ENCODE measurements around the gene ZDHHC14.

The ZDHHC14 gene

DNA sequence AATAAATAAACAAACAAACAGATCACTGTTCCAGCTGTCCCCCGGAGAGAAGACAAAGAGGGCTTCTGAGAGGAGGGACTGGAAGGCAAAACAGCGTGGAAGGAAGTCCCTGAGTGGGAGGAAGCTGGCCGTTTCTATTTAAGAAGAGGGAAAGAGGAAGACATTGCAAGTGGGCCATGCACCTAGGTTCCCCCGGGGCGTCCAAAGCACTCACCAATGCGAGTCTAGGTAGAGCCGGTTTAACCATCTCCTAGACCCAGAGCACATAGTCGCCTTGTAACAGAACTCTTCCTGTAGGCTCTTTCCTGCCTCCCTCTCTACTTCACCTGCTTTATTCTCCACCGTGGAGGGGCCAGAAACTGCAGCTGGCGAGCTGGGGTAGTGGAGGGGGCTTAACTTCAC, 158.4 kb downstream of the ZDHHC14 start:
- no peaks in the 10 kb centered on the region for H3K9me3 Mint-ChIP-seq
- no peaks in the 10 kb centered on the region for H3K36me3 Mint-ChIP-seq
- H3K4me3 Mint-ChIP-seq = no peak overlapping the region
- peaks cover 37% of the 10 kb centered on the region for H3K4me1 Mint-ChIP-seq
- H3K27me3 Mint-ChIP-seq = no peaks in the 10 kb centered on the region
- H3K27ac Mint-ChIP-seq = no peak overlapping the region

DNA sequence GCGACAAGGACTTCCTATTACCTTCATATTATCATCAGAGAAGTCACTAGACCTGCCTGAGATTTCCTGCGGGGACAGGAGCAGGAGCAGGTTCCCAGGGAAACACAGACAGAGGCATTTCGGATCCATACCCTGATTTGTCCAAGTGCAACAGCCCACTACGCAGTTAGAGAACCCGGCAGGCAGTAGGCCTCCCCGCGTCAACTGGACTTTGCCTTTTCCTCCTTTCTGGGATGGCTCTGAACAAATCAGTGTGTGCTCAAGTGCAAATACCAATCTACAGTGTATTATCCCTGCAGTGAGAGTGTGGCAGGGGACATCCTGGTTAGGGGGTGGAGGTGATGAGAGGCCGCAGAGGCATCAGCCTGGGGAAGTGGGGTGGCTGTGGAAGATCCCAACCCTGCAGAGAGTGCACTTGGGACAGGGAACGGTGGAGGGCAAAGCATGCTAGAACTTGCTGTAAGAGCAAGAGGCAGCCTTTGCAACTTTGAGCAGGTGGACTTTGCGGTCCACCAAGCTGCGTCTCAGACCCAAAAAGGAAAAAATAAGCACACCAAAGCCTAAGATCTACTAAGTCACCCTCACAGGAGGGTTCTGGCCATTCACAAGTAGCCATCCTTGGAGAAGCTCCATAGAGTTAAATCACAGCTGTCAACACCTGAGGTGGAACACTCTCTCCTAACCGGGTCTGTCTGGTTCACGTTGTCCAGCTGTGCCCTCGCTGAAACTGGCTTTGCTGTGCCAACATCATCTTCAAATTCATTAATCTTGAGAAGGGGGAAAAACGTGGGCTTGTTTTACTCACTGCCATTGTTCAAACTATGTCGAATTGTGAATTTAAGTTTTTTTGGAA, 159.1 kb downstream of the ZDHHC14 start:
- H3K9me3 Mint-ChIP-seq = no peaks in the 10 kb centered on the region
- no peak overlapping the region for H3K27ac Mint-ChIP-seq
- no peaks in the 10 kb centered on the region for H3K36me3 Mint-ChIP-seq
- no peaks in the 10 kb centered on the region for H3K27me3 Mint-ChIP-seq
- H3K4me3 Mint-ChIP-seq = no peak overlapping the region
- H3K4me1 Mint-ChIP-seq = peaks cover 31% of the 10 kb centered on the region

GRCh38 chr6:157541618-157542413, 160.8 kb downstream of the ZDHHC14 start:
- no peaks in the 10 kb centered on the region for H3K9me3 Mint-ChIP-seq
- peaks cover 16% of the 10 kb centered on the region for H3K4me1 Mint-ChIP-seq
- no peak overlapping the region for H3K4me3 Mint-ChIP-seq
- H3K36me3 Mint-ChIP-seq = no peaks in the 10 kb centered on the region
- no peak overlapping the region for H3K27ac Mint-ChIP-seq
- no peaks in the 10 kb centered on the region for H3K27me3 Mint-ChIP-seq

DNA sequence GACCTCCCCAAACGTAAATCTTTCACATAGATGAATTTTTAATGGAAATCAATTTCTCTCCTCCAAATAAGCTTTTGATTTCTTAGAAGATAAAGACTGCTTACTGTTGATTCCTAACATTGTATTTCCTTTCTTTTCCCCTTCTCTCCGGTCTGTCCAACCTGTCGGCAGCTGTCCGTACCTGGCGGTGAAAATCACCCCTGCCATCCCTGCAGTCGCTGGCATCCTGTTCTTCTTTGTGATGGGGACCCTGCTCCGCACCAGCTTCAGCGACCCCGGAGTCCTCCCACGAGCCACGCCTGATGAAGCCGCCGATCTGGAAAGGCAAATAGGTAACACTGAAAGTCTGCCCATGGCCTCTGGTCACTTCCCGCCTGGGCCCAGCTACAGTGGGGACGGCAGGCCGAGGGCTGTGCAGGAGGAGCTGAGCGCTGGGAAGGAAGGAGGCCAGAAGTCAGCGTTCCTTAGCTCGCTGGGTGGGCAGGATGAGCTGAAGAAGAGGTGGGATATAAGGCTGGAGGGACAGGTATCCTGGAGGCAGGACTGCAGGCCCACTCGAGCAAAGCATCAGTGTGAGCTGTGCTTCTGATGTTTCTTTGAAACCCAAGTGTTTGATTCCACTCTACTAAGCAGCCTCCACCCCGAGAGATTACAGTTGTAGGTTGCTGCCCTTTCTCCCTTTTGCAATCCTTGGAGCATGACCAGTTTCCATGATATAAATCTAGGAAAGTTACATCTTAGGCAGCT, 161.6 kb downstream of the ZDHHC14 start:
- Mint-ChIP-seq H3K4me3 (no peak overlapping the region), H3K36me3 (no peaks in the 10 kb centered on the region), H3K9me3 (no peaks in the 10 kb centered on the region), H3K4me1 (peaks cover 9% of the 10 kb centered on the region), H3K27ac (no peak overlapping the region), H3K27me3 (no peaks in the 10 kb centered on the region)

DNA sequence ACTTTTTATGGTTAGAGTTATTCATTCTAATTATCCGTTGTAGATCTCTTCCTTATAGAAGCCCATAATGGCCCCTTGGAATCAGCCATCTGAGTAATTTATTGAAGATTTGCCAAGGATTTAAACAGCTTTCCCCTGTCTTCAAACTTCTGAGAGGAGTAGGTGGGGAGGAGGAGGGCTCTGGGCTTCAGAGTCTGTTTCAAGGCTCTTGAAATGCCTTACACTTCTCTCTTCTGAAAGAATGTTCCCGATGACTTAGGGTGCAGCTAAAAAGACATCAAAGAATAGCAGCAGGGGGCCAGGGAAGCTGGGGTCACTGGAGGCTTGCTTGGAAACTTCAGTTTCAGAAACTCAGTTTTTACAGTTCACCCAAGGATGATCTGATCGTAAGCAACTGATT, 165.3 kb downstream of the ZDHHC14 start:
- H3K9me3 Mint-ChIP-seq = no peaks in the 10 kb centered on the region
- no peak overlapping the region for H3K4me3 Mint-ChIP-seq
- no peaks in the 10 kb centered on the region for H3K36me3 Mint-ChIP-seq
- H3K27ac Mint-ChIP-seq = no peak overlapping the region
- H3K27me3 Mint-ChIP-seq = no peaks in the 10 kb centered on the region
- peaks cover 13% of the 10 kb centered on the region for H3K4me1 Mint-ChIP-seq

- H3K27ac Mint-ChIP-seq = no peak overlapping the region
- H3K4me1 Mint-ChIP-seq = peaks cover 21% of the 10 kb centered on the region
- no peaks in the 10 kb centered on the region for H3K36me3 Mint-ChIP-seq
- H3K4me3 Mint-ChIP-seq = no peak overlapping the region
- no peaks in the 10 kb centered on the region for H3K9me3 Mint-ChIP-seq
- H3K27me3 Mint-ChIP-seq = no peaks in the 10 kb centered on the region
Measured at GRCh38 chr6:157547112-157547511, 166.1 kb downstream of the ZDHHC14 start.

- H3K27me3 Mint-ChIP-seq = no peaks in the 10 kb centered on the region
- H3K27ac Mint-ChIP-seq = no peak overlapping the region
Measured at GRCh38 chr6:157548635-157549467, 167.9 kb downstream of the ZDHHC14 start.

GRCh38 chr6:157549468-157549745, 168.4 kb downstream of the ZDHHC14 start:
- Mint-ChIP-seq H3K9me3 (no peaks in the 10 kb centered on the region), H3K4me1 (peaks cover 21% of the 10 kb centered on the region), H3K36me3 (no peaks in the 10 kb centered on the region), H3K27ac (no peak overlapping the region), H3K4me3 (no peak overlapping the region), H3K27me3 (no peaks in the 10 kb centered on the region)

More at GRCh38 chr6:157548635-157549467, 167.9 kb downstream of the ZDHHC14 start:
- Mint-ChIP-seq H3K4me3 (no peak overlapping the region), H3K9me3 (no peaks in the 10 kb centered on the region), H3K36me3 (no peaks in the 10 kb centered on the region), H3K4me1 (peaks cover 21% of the 10 kb centered on the region)

DNA sequence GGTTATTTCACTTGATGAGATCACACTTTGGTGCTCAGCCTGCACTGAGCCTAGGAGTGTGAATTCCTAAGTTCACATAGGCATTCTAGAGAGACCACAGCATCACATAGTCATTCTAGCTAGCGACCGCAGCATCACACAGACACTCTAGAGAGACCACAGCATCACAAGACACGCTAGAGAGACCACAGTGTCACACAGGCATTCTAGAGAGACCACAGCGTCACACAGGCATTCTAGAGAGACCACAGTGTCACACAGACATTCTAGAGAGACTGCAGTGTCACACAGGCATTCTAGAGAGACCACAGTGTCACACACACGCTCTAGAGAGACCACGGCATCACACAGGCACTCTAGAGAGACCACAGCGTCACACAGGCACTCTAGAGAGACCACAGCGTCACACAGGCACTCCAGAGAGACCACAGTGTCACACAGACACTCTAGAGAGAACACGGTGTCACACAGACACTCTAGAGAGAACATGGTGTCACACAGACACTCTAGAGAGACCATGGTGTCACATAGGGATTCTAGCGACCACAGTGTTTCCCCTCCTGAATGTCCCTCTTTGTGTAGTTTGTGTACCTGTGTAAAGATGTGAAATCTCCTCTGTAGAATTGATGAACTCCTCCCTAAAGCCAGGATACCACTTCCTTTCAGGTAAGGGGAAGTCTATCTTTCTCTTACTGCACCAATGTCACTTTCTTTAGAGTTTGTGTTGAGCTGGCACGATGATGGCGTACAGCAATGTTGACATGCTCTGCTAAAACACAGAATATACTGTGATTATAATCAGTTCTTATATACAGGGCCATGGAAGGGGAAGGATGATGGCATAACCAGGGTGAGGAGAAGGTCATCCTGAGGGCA, 169.4 kb downstream of the ZDHHC14 start:
- Mint-ChIP-seq H3K4me1 (peaks cover 21% of the 10 kb centered on the region), H3K4me3 (no peak overlapping the region), H3K27me3 (no peaks in the 10 kb centered on the region), H3K36me3 (no peaks in the 10 kb centered on the region), H3K27ac (no peak overlapping the region), H3K9me3 (no peaks in the 10 kb centered on the region)

DNA sequence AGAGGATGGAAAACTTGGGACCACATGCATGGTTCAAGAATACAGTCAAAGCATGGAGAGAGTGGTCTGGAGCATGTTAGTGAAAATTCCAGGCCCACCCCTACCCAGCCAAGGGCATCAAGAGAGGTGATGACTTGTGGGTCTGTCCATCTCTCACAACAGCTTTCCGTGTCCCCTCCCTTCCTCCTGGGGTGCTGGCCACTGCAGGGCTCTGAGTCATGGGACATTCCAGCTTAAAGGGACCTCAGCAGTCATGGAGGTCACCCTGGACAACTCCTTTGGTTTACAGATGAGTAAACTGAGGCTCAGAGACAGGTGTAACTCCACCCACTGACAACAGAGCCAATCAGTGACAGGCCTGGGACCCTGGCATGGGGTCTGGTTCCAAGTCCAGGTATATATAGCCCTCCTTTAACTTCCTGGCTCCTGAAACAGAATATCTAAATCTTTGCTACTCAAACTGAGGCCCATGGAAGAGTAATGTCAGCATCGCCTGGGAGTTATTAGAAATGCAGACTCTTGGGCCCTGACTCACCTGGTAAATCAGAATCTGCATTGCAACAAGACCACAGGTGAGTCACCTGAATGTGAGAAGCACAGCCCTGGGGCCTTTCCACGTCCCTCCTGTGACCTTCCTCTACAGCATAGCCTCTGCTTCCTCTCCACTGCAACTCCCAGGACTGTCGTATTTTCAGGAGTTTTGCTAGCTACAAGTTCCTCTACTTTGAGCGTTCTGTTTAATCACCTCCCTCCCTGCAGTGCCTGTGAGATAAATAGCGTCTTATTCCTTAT, 170.2 kb downstream of the ZDHHC14 start:
- Mint-ChIP-seq H3K36me3 (no peaks in the 10 kb centered on the region), H3K4me3 (no peak overlapping the region)

DNA sequence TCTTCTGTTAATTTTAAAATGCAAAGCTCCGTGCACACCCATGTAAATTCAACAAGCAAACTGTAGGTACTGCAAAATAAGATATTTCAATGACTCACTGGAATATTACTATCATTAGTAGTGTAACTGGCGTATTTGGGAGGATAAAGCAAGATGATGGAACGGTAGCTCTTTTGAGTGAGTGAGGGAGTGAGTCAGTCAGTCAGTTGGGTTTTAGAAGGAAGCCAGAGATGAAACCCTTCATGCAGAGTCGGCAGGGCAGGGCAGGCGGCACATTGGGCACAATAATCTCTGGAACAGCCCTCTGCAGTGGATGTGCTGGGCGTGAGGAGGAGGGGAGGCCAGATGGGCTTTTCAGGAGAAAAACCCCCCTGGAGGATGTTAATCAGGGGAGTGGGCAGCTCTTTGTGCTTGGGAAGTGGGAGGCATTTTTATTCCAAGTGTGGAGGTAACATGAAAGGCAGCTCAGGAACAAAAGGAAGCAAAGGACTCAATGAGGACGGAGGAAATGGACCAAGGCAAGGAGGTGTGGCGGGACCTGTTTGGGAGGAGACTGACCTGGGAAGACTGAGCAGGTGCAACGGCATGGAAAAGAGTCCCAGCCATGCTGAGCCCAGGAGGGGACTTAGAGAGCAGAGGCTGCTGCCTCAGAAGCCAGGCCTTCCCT, 171.2 kb downstream of the ZDHHC14 start:
- H3K4me1 Mint-ChIP-seq = peaks cover 21% of the 10 kb centered on the region
- H3K36me3 Mint-ChIP-seq = no peaks in the 10 kb centered on the region
- H3K27ac Mint-ChIP-seq = no peak overlapping the region
- no peaks in the 10 kb centered on the region for H3K9me3 Mint-ChIP-seq
- H3K27me3 Mint-ChIP-seq = no peaks in the 10 kb centered on the region
- no peak overlapping the region for H3K4me3 Mint-ChIP-seq

More for the DNA sequence above, 170.2 kb downstream of the ZDHHC14 start:
- H3K9me3 Mint-ChIP-seq = no peaks in the 10 kb centered on the region
- no peak overlapping the region for H3K27ac Mint-ChIP-seq
- peaks cover 21% of the 10 kb centered on the region for H3K4me1 Mint-ChIP-seq
- no peaks in the 10 kb centered on the region for H3K27me3 Mint-ChIP-seq

DNA sequence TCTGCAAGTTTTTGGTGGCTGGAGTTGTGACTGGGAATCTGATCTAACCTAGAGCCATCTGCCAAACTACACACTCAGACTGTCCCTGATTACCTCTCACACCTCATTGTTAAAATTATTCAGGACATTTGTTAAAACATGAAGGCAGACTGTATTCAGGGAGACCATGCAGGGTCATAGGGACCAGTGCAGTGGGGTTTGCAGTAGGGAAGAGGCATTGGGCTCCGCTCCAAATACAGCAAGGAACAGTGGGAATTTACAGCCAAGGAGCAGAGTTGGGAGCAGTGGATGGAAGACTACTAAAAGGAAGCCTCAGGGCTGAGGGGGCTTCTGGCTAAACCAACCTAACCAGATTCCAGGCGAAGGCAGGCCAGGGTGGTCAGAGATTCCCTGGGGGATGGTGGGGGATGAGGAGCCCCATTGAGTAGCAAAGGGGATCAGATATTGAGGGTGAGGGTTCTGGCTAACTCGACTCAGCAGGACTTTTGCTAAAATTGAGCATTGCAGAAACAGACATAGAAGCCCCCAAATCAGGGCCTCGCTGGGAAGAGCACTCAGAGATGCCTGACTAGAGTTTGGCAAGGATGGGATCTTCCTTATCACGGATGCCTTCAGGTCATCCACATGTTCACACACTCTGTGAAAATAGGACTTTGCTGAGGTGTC, 172.0 kb downstream of the ZDHHC14 start:
- Mint-ChIP-seq H3K4me3 (no peak overlapping the region), H3K9me3 (no peaks in the 10 kb centered on the region), H3K27ac (no peak overlapping the region), H3K36me3 (no peaks in the 10 kb centered on the region), H3K4me1 (peaks cover 21% of the 10 kb centered on the region), H3K27me3 (no peaks in the 10 kb centered on the region)

- no peaks in the 10 kb centered on the region for H3K9me3 Mint-ChIP-seq
- no peak overlapping the region for H3K4me3 Mint-ChIP-seq
- peaks cover 20% of the 10 kb centered on the region for H3K4me1 Mint-ChIP-seq
- H3K27me3 Mint-ChIP-seq = no peaks in the 10 kb centered on the region
- no peak overlapping the region for H3K27ac Mint-ChIP-seq
- H3K36me3 Mint-ChIP-seq = no peaks in the 10 kb centered on the region
Measured at GRCh38 chr6:157554747-157555146, 173.8 kb downstream of the ZDHHC14 start.

Data from activated naive CD4-positive, alpha-beta T cell treated with anti-CD3 and anti-CD28 coated beads, Interleukin-2, amount 50 U/mL, for 24 hours (primary cell).